HepG2 (cell line): ENCODE measurements around the gene TIMM13. TPM values are rescaled to one million over a fixed set of nuclear protein-coding genes. Genes with fewer than 3 reads are reported as not detected.
A peak's percentile ranks its signal among the peaks of the same experiment; 100 is the strongest.

ENCODE experiments used
- CHD4 ChIP-seq: fragments of 200-600 bp; sonication (generic); IDR thresholded peaks from 2 replicates; pipeline ENCODE4 v1.7.0; 2017; ENCODE audit warnings: mild to moderate bottlenecking, low read length, borderline replicate concordance
- ISL2 ChIP-seq: sonication (generic); formaldehyde crosslinking; IDR thresholded peaks from 2 replicates; pipeline ENCODE4 v1.5.0; 2020; ENCODE audit warnings: missing genetic modification reagents
- KDM5B ChIP-seq: sonication (generic); formaldehyde crosslinking; IDR thresholded peaks from 2 replicates; pipeline ENCODE4 v1.4.0; 2020; ENCODE audit warnings: missing genetic modification reagents, mild to moderate bottlenecking, borderline replicate concordance
- PCBP1 ChIP-seq: fragments of 200-400 bp; formaldehyde crosslinking; IDR thresholded peaks from 2 replicates; pipeline ENCODE4 v1.6.1; 2017; ENCODE audit warnings: mild to moderate bottlenecking, low read depth, low read length, borderline replicate concordance
- ZNF124 ChIP-seq: sonication (generic); formaldehyde crosslinking; IDR thresholded peaks from 2 replicates; pipeline ENCODE4 v1.4.0; 2020; ENCODE audit warnings: missing genetic modification reagents
- ZNF326 ChIP-seq: sonication (generic); formaldehyde crosslinking; IDR thresholded peaks from 2 replicates; pipeline ENCODE4 v1.4.0; 2020; ENCODE audit warnings: missing genetic modification reagents, borderline replicate concordance
- ZNF552 ChIP-seq: sonication (generic); formaldehyde crosslinking; IDR thresholded peaks from 2 replicates; pipeline ENCODE4 v1.9.0; 2022; ENCODE audit warnings: missing genetic modification reagents, mild to moderate bottlenecking, borderline replicate concordance
- ZNF780A ChIP-seq: sonication (generic); formaldehyde crosslinking; IDR thresholded peaks from 2 replicates; pipeline ENCODE4 v1.8.0; 2022; ENCODE audit warnings: mild to moderate bottlenecking, missing genetic modification reagents, moderate library complexity
- polyA plus RNA-seq, 8 experiments: library from polyadenylated mRNA; depleted of rRNA in 3 of 8; stranded (reverse) in 7 of 8; unstranded in 1 of 8; fragments of >200 nt; fragmentation: Illumina TruSeq in 4 of 8; extraction: Trizol in 4 of 8; gene quantifications; 2 replicates each; pipeline versions ENCODE4 v1.2.1 to v1.2.3, GENCODE V29; 2011 to 2016; ENCODE audit warnings: low read depth in 4 of 8, missing spikeins in 1 of 8, mixed read lengths in 1 of 8; ENCODE audit not compliant: insufficient read depth in 1 of 8
- total RNA-seq, 5 experiments: library from RNA; depleted of rRNA; stranded (reverse); fragments of >200 nt; fragmentation: Illumina TruSeq; extraction: Trizol; gene quantifications; 2 replicates each; pipeline ENCODE4 v1.2.3, GENCODE V29; 2016; ENCODE audit warnings: low read depth in 1 of 5
- TF ChIP-seq, protein P1 (sequence below): sonication (generic); formaldehyde crosslinking; conservative IDR thresholded peaks from 2 replicates; pipeline ENCODE4 v1.4.0; 2020; ENCODE audit warnings: mild to moderate bottlenecking, missing genetic modification reagents, moderate library complexity
- TF ChIP-seq, protein P2 (sequence below): IDR thresholded peaks from 2 replicates; pipeline ENCODE4 v1.6.1; 2012; ENCODE audit warnings: low read length, improper control_type of control experiment
- TF ChIP-seq, protein P3 (sequence below): sonication (generic); formaldehyde crosslinking; IDR thresholded peaks from 2 replicates; pipeline ENCODE4 v1.5.1; 2020; ENCODE audit warnings: mild to moderate bottlenecking, missing genetic modification reagents, moderate library complexity
- TF ChIP-seq, protein P4 (sequence below): sonication (generic); formaldehyde crosslinking; IDR thresholded peaks from 2 replicates; pipeline ENCODE4 v1.4.0; 2020; ENCODE audit warnings: missing genetic modification reagents
- TF ChIP-seq, protein P5 (sequence below): sonication (generic); formaldehyde crosslinking; IDR thresholded peaks from 2 replicates; pipeline ENCODE4 v1.8.0; 2022; ENCODE audit warnings: low read depth, missing genetic modification reagents

TIMM13 gene
- total and polyA plus RNA-seq, 2 of the 13 experiments (the other 11 are each of a cell fraction or from before 2014, with no cell fraction given): 48.4 to 108 TPM

DNA sequence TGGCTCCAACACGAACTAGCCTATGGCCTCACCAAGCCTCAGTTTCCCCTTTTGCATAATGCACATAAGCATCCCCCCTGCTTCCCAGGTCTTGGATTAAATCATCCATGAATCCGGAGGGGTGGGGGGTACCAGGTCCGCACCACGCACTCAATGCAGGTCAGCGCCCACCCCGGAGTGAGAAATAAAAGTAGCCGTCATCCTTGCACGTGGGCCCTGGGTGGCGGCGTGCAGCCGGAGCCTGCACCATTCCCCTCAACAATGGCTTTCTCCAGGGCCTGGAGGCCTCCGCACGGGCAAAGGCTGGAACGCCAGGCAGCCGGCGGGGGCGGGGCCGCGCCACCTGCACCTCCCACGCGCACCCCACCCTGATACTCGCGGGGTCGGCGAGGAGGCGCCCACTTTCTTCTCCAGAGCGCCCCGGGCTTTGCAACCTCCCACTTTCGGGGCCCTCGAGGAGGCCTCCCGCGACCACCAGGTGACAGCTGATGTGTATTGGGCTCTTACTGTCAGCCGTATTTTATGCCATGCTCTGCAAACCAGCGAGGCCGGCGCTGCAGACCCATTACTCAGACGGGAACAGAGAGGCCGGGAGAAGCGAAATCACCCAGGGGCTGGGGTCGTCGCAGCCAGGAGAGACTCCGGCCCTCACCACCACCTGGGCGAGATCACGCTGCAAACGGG is 47.8 kb upstream of the TIMM13 start (continued):
- TF ChIP-seq, protein P1, sequence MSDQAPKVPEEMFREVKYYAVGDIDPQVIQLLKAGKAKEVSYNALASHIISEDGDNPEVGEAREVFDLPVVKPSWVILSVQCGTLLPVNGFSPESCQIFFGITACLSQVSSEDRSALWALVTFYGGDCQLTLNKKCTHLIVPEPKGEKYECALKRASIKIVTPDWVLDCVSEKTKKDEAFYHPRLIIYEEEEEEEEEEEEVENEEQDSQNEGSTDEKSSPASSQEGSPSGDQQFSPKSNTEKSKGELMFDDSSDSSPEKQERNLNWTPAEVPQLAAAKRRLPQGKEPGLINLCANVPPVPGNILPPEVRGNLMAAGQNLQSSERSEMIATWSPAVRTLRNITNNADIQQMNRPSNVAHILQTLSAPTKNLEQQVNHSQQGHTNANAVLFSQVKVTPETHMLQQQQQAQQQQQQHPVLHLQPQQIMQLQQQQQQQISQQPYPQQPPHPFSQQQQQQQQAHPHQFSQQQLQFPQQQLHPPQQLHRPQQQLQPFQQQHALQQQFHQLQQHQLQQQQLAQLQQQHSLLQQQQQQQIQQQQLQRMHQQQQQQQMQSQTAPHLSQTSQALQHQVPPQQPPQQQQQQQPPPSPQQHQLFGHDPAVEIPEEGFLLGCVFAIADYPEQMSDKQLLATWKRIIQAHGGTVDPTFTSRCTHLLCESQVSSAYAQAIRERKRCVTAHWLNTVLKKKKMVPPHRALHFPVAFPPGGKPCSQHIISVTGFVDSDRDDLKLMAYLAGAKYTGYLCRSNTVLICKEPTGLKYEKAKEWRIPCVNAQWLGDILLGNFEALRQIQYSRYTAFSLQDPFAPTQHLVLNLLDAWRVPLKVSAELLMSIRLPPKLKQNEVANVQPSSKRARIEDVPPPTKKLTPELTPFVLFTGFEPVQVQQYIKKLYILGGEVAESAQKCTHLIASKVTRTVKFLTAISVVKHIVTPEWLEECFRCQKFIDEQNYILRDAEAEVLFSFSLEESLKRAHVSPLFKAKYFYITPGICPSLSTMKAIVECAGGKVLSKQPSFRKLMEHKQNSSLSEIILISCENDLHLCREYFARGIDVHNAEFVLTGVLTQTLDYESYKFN (CRISPR knock-in tag): no peak; the same call in 1 of the 2 replicates
- TF ChIP-seq, protein P2, sequence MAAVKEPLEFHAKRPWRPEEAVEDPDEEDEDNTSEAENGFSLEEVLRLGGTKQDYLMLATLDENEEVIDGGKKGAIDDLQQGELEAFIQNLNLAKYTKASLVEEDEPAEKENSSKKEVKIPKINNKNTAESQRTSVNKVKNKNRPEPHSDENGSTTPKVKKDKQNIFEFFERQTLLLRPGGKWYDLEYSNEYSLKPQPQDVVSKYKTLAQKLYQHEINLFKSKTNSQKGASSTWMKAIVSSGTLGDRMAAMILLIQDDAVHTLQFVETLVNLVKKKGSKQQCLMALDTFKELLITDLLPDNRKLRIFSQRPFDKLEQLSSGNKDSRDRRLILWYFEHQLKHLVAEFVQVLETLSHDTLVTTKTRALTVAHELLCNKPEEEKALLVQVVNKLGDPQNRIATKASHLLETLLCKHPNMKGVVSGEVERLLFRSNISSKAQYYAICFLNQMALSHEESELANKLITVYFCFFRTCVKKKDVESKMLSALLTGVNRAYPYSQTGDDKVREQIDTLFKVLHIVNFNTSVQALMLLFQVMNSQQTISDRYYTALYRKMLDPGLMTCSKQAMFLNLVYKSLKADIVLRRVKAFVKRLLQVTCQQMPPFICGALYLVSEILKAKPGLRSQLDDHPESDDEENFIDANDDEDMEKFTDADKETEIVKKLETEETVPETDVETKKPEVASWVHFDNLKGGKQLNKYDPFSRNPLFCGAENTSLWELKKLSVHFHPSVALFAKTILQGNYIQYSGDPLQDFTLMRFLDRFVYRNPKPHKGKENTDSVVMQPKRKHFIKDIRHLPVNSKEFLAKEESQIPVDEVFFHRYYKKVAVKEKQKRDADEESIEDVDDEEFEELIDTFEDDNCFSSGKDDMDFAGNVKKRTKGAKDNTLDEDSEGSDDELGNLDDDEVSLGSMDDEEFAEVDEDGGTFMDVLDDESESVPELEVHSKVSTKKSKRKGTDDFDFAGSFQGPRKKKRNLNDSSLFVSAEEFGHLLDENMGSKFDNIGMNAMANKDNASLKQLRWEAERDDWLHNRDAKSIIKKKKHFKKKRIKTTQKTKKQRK: no peak
- TF ChIP-seq, protein P3, sequence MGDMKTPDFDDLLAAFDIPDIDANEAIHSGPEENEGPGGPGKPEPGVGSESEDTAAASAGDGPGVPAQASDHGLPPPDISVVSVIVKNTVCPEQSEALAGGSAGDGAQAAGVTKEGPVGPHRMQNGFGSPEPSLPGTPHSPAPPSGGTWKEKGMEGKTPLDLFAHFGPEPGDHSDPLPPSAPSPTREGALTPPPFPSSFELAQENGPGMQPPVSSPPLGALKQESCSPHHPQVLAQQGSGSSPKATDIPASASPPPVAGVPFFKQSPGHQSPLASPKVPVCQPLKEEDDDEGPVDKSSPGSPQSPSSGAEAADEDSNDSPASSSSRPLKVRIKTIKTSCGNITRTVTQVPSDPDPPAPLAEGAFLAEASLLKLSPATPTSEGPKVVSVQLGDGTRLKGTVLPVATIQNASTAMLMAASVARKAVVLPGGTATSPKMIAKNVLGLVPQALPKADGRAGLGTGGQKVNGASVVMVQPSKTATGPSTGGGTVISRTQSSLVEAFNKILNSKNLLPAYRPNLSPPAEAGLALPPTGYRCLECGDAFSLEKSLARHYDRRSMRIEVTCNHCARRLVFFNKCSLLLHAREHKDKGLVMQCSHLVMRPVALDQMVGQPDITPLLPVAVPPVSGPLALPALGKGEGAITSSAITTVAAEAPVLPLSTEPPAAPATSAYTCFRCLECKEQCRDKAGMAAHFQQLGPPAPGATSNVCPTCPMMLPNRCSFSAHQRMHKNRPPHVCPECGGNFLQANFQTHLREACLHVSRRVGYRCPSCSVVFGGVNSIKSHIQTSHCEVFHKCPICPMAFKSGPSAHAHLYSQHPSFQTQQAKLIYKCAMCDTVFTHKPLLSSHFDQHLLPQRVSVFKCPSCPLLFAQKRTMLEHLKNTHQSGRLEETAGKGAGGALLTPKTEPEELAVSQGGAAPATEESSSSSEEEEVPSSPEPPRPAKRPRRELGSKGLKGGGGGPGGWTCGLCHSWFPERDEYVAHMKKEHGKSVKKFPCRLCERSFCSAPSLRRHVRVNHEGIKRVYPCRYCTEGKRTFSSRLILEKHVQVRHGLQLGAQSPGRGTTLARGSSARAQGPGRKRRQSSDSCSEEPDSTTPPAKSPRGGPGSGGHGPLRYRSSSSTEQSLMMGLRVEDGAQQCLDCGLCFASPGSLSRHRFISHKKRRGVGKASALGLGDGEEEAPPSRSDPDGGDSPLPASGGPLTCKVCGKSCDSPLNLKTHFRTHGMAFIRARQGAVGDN (CRISPR knock-in tag): peak; percentile 74
- TF ChIP-seq, protein P4, sequence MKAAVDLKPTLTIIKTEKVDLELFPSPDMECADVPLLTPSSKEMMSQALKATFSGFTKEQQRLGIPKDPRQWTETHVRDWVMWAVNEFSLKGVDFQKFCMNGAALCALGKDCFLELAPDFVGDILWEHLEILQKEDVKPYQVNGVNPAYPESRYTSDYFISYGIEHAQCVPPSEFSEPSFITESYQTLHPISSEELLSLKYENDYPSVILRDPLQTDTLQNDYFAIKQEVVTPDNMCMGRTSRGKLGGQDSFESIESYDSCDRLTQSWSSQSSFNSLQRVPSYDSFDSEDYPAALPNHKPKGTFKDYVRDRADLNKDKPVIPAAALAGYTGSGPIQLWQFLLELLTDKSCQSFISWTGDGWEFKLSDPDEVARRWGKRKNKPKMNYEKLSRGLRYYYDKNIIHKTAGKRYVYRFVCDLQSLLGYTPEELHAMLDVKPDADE (CRISPR knock-in tag): peak; percentile 47; the same call in 1 of the 2 replicates
- TF ChIP-seq, protein P5, sequence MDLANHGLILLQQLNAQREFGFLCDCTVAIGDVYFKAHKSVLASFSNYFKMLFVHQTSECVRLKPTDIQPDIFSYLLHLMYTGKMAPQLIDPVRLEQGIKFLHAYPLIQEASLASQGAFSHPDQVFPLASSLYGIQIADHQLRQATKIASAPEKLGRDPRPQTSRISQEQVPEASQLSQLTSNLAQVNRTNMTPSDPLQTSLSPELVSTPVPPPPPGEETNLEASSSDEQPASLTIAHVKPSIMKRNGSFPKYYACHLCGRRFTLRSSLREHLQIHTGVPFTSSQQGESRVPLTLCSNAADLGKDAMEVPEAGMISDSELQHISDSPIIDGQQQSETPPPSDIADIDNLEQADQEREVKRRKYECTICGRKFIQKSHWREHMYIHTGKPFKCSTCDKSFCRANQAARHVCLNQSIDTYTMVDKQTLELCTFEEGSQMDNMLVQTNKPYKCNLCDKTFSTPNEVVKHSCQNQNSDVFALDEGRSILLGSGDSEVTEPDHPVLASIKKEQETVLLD (CRISPR knock-in tag): peak; percentile 19; the same call in 1 of the 2 replicates
- TF ChIP-seq KDM5B (CRISPR knock-in tag): peak; percentile 15; the same call in 1 of the 2 replicates
- 0 out of 2 replicates have a peak, but pooled peaks have one; percentile 1 for TF ChIP-seq ZNF552 (CRISPR knock-in tag)
- TF ChIP-seq PCBP1: peak; percentile 82; the same call in 1 of the 2 replicates
- TF ChIP-seq ZNF326: no peak
- peak; percentile 99 for TF ChIP-seq CHD4
- 0 out of 2 replicates have a peak, but pooled peaks have one; percentile 3 for TF ChIP-seq ZNF124 (CRISPR knock-in tag)
- TF ChIP-seq ISL2 (CRISPR knock-in tag): 0 out of 2 replicates have a peak, but pooled peaks have one; percentile 29
- TF ChIP-seq ZNF780A (CRISPR knock-in tag): no peak
